Neural crest cell (in vitro differentiated cells): ENCODE results near the gene CTDSPL. TPM values are rescaled to one million over a fixed set of nuclear protein-coding genes. Genes with fewer than 3 reads are reported as not detected.
A peak's percentile ranks its signal among the peaks of the same experiment; 100 is the strongest.

Experiments
- DNase-seq: peaks from one replicate; pipeline ENCODE4 v3.0.0; 2021; ENCODE audit warnings: low read depth, mixed read lengths, low spot score
- H3K27ac Mint-ChIP-seq: one replicate; pipeline ENCODE4 v1.8.0; 2021; ENCODE audit warnings: mild to moderate bottlenecking, mixed read lengths; ENCODE audit not compliant: unreplicated experiment
- H3K27me3 Mint-ChIP-seq: 2 replicates; pipeline ENCODE4 v1.8.0; 2021; ENCODE audit warnings: low read depth, mild to moderate bottlenecking, mixed read lengths
- H3K36me3 Mint-ChIP-seq: 2 replicates; pipeline ENCODE4 v1.8.0; 2021; ENCODE audit warnings: low read depth, mild to moderate bottlenecking, mixed read lengths
- H3K4me1 Mint-ChIP-seq: 2 replicates; pipeline ENCODE4 v1.8.0; 2021; ENCODE audit warnings: mixed read lengths
- H3K4me3 Mint-ChIP-seq: one replicate; pipeline ENCODE4 v1.8.0; 2021; ENCODE audit warnings: mild to moderate bottlenecking, mixed read lengths
- H3K9me3 Mint-ChIP-seq: 2 replicates; pipeline ENCODE4 v1.8.0; 2021; ENCODE audit warnings: mixed read lengths
- CTCF ChIP-seq: fragments of 200-600 bp; sonication (generic); conservative IDR thresholded peaks from 2 replicates; pipeline ENCODE4 v1.5.0; 2021; ENCODE audit warnings: antibody characterized with exemption, mild to moderate bottlenecking
- total RNA-seq: library from RNA; stranded (reverse); gene quantifications from 2 replicates; pipeline ENCODE4 v1.2.1, GENCODE V29; 2021

Gene CTDSPL
- total RNA-seq, 1 donor from 2014 or later = 42.2 TPM

GRCh38 chr3:37963016-37963415 lies 101.3 kb downstream of the CTDSPL start:
- H3K4me1 Mint-ChIP-seq = peaks cover 15% of the 10 kb centered on the region
- H3K9me3 Mint-ChIP-seq = no peaks in the 10 kb centered on the region
- no peaks in the 10 kb centered on the region for H3K27me3 Mint-ChIP-seq
- no peak for DNase-seq
- no peak overlapping the region for H3K4me3 Mint-ChIP-seq
- no peak overlapping the region for H3K27ac Mint-ChIP-seq
- no peak for TF ChIP-seq CTCF
- peaks cover 10% of the 10 kb centered on the region for H3K36me3 Mint-ChIP-seq

- DNase-seq = no peak
- TF ChIP-seq CTCF = no peak
Measured at GRCh38 chr3:37963635-37964034, 102.0 kb downstream of the CTDSPL start.

DNA sequence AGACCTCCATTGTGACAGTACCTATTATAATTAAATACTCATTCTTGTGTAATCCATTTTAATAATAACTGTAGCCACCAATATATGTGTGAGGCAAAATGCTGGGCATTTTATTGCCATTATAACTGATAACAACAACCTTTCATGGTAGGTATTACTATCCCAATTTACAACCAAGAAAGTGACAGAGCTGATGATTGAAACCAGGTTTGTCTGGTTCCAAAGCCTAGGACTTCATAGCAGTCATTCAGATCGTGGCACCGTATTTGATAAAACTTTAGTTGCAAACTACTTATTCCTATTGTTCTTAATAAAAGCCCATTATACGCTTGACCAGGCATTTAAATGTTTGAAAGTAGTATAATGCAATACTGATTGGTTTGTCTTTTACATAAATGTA lies 102.5 kb downstream of the CTDSPL start:
- H3K9me3 Mint-ChIP-seq = no peaks in the 10 kb centered on the region
- H3K36me3 Mint-ChIP-seq = peaks cover 10% of the 10 kb centered on the region
- H3K27ac Mint-ChIP-seq = no peak overlapping the region
- no peaks in the 10 kb centered on the region for H3K27me3 Mint-ChIP-seq
- DNase-seq = no peak
- no peak for TF ChIP-seq CTCF
- no peak overlapping the region for H3K4me3 Mint-ChIP-seq
- peaks cover 15% of the 10 kb centered on the region for H3K4me1 Mint-ChIP-seq

More at GRCh38 chr3:37963635-37964034, 102.0 kb downstream of the CTDSPL start:
- H3K9me3 Mint-ChIP-seq = no peaks in the 10 kb centered on the region
- H3K4me1 Mint-ChIP-seq = peaks cover 15% of the 10 kb centered on the region
- no peak overlapping the region for H3K27ac Mint-ChIP-seq
- no peak overlapping the region for H3K4me3 Mint-ChIP-seq
- H3K36me3 Mint-ChIP-seq = peaks cover 10% of the 10 kb centered on the region
- no peaks in the 10 kb centered on the region for H3K27me3 Mint-ChIP-seq

GRCh38 chr3:37964716-37965115 lies 103.0 kb downstream of the CTDSPL start:
- Mint-ChIP-seq H3K27me3 (no peaks in the 10 kb centered on the region), H3K9me3 (no peaks in the 10 kb centered on the region), H3K4me3 (no peak overlapping the region), H3K36me3 (peaks cover 10% of the 10 kb centered on the region), H3K27ac (no peak overlapping the region), H3K4me1 (peaks cover 15% of the 10 kb centered on the region)
- no peak for TF ChIP-seq CTCF
- no peak for DNase-seq

DNA sequence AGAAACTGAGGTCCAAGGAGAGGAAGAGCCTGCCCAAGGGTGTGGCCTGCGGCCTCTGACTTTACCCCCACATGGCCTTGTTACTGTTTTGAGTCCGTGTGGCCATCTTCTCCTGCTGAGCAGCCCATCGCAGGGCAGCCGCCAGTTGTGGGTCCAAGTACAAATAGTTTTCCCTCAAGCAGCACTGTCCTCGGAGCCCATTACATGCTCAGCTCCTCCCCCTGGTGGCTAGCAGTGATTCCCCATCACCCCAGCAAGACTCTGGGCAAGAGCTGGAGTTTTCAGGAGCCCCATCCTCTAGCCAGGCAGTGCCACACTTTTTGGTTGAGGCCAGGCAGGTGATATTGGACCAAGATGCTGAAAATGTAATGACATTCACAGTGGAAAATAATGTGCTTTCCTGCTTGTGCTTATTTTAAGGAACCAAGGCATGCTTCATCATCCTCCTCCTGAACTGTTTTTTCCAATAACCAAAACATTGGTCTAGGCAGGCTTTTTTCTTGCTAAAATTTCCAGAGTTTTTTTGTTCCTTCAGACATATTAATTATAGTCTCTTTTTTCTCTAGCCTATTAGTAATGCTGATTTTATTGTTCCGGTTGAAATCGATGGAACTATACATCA lies 105.7 kb downstream of the CTDSPL start:
- Mint-ChIP-seq H3K27me3 (no peaks in the 10 kb centered on the region), H3K27ac (no peak overlapping the region), H3K4me3 (no peak overlapping the region), H3K4me1 (peaks cover 7% of the 10 kb centered on the region), H3K36me3 (peaks cover 11% of the 10 kb centered on the region), H3K9me3 (no peaks in the 10 kb centered on the region)
- peak; percentile 68 for DNase-seq
- peak; percentile 81 for TF ChIP-seq CTCF
